Upper lobe of right lung (tissue), 1 donor: ENCODE measurements around the gene PARP16. TPM values are rescaled to one million over a fixed set of nuclear protein-coding genes. Genes with fewer than 3 reads are reported as not detected.

ENCODE experiments used
- ATAC-seq: fragments of 200-7000 bp; cut with Tn5 transposase; one replicate; pipeline ENCODE4 v1.9.1; 2020; ENCODE audit warnings: mild to moderate bottlenecking, moderate library complexity
- DNase-seq: peaks from one replicate; pipeline ENCODE4 v3.0.0-alpha.2; 2020
- H3K27ac ChIP-seq: fragments of 200-600 bp; one replicate; pipeline ENCODE4 v1.8.0; 2022
- H3K27me3 ChIP-seq: fragments of 200-600 bp; one replicate; pipeline ENCODE4 v1.8.0; 2022; ENCODE audit warnings: mild to moderate bottlenecking
- H3K36me3 ChIP-seq: fragments of 200-600 bp; one replicate; pipeline ENCODE4 v1.8.0; 2022
- H3K4me1 ChIP-seq: fragments of 200-600 bp; one replicate; pipeline ENCODE4 v1.8.0; 2022
- H3K4me3 ChIP-seq: fragments of 200-600 bp; one replicate; pipeline ENCODE4 v1.8.0; 2022; ENCODE audit warnings: mild to moderate bottlenecking
- H3K9me3 ChIP-seq: fragments of 200-600 bp; one replicate; pipeline ENCODE4 v1.8.0; 2022
- CTCF ChIP-seq: fragments of 200-600 bp; IDR thresholded peaks from one replicate; pipeline ENCODE4 v1.8.0; 2022; ENCODE audit warnings: antibody characterized with exemption
- intact Hi-C: fragments of 100-400 bp; cut with DNase I; formaldehyde crosslinking; loops from one replicate; pipeline ENCODE4 v1.11.0; 2022
- total RNA-seq: library from RNA; stranded (reverse); fragmentation: NEBNext Ultra II Directional; extraction: Animal tissue kit (Norgen Biotek cat#: 25700); gene quantifications from one replicate; pipeline ENCODE4 v1.2.1, GENCODE V29; 2021
- donor health status: DM: no; HTN: yes; CAD: no; lungs with severe emphysema.

PARP16 gene
- total RNA-seq, 1 donor from 2014 or later = 8.3 TPM

GRCh38 chr15:65333148-65333820 is 46.6 kb upstream of the PARP16 start:
- Histone ChIP-seq H3K4me1 (no peaks in the 10 kb centered on the region), H3K27ac (no peak overlapping the region), H3K9me3 (no peaks in the 10 kb centered on the region), H3K27me3 (no peaks in the 10 kb centered on the region), H3K4me3 (no peak overlapping the region), H3K36me3 (no peaks in the 10 kb centered on the region)
- ATAC-seq = no peak
- intact Hi-C loops = no loop called here
- no peak for DNase-seq
- TF ChIP-seq CTCF = no peak

GRCh38 chr15:65332391-65333147 is 45.9 kb upstream of the PARP16 start:
- ATAC-seq = no peak
- no peaks in the 10 kb centered on the region for H3K36me3 ChIP-seq
- H3K27ac ChIP-seq = no peak overlapping the region
- intact Hi-C loops = no loop called here
- TF ChIP-seq CTCF = no peak
- H3K4me1 ChIP-seq = no peaks in the 10 kb centered on the region
- no peaks in the 10 kb centered on the region for H3K9me3 ChIP-seq
- H3K27me3 ChIP-seq = no peaks in the 10 kb centered on the region
- no peak for DNase-seq
- H3K4me3 ChIP-seq = no peak overlapping the region

GRCh38 chr15:65331811-65332210 is 45.1 kb upstream of the PARP16 start:
- TF ChIP-seq CTCF = no peak
- ATAC-seq = no peak
- no peaks in the 10 kb centered on the region for H3K27me3 ChIP-seq
- H3K9me3 ChIP-seq = no peaks in the 10 kb centered on the region
- DNase-seq = no peak
- intact Hi-C loops = no loop called here
- no peak overlapping the region for H3K27ac ChIP-seq
- no peaks in the 10 kb centered on the region for H3K4me1 ChIP-seq
- H3K36me3 ChIP-seq = no peaks in the 10 kb centered on the region
- H3K4me3 ChIP-seq = no peak overlapping the region

- DNase-seq (no peak), ATAC-seq (no peak)
- no peak overlapping the region for H3K4me3 ChIP-seq
- intact Hi-C loops = no loop called here
- no peaks in the 10 kb centered on the region for H3K9me3 ChIP-seq
- no peaks in the 10 kb centered on the region for H3K4me1 ChIP-seq
- H3K36me3 ChIP-seq = no peaks in the 10 kb centered on the region
- H3K27me3 ChIP-seq = no peaks in the 10 kb centered on the region
- TF ChIP-seq CTCF = no peak
- no peak overlapping the region for H3K27ac ChIP-seq
Observed at GRCh38 chr15:65330934-65331645, 44.4 kb upstream of the PARP16 start.

GRCh38 chr15:65329984-65330735 is 43.5 kb upstream of the PARP16 start:
- intact Hi-C loops = no loop called here
- ATAC-seq (no peak), DNase-seq (no peak)
- Histone ChIP-seq H3K36me3 (no peaks in the 10 kb centered on the region), H3K4me1 (no peaks in the 10 kb centered on the region), H3K27ac (no peak overlapping the region), H3K4me3 (no peak overlapping the region), H3K9me3 (no peaks in the 10 kb centered on the region), H3K27me3 (no peaks in the 10 kb centered on the region)
- TF ChIP-seq CTCF = no peak
